GM10266 (cell line): ENCODE results near the gene NALCN.

Experiments used
- DNase-seq: peaks from one replicate; pipeline ENCODE4 v3.0.0; 2012; ENCODE audit errors: extremely low spot score
- CTCF ChIP-seq: IDR thresholded peaks from 2 replicates; pipeline ENCODE4 v1.5.1; 2012; ENCODE audit warnings: mild to moderate bottlenecking, low read depth; ENCODE audit not compliant: control insufficient read depth, insufficient read depth; ENCODE audit errors: missing control alignments

The NALCN gene

GRCh38 chr13:101343128-101343787 lies 73.0 kb downstream of the NALCN start:
- no peak for TF ChIP-seq CTCF
- DNase-seq = no peak

- no peak for TF ChIP-seq CTCF
- DNase-seq = no peak
These were observed 74.8 kb downstream of the NALCN start for GRCh38 chr13:101341464-101341863.

DNA sequence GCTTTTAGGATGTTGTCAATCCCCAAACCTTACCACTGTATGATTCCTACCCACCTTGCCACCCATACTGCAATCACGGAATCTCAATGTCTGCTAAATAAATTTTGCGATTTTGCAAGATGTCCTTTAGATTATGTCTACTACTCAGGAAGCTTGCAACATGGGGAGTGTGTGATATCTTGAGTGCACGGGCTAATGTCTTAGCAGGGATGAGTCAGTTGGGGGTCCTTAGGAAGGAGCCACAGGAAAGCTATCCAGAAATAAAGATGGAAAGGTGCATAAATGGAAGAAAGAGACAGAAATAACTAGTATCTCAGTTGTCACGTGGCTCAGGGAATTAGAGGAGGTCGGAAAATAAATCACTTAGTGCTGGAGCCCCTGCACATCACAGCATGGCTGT lies 77.1 kb downstream of the NALCN start:
- TF ChIP-seq CTCF = no peak
- no peak for DNase-seq

GRCh38 chr13:101332583-101332982 lies 83.7 kb downstream of the NALCN start:
- no peak for DNase-seq
- no peak for TF ChIP-seq CTCF

DNA sequence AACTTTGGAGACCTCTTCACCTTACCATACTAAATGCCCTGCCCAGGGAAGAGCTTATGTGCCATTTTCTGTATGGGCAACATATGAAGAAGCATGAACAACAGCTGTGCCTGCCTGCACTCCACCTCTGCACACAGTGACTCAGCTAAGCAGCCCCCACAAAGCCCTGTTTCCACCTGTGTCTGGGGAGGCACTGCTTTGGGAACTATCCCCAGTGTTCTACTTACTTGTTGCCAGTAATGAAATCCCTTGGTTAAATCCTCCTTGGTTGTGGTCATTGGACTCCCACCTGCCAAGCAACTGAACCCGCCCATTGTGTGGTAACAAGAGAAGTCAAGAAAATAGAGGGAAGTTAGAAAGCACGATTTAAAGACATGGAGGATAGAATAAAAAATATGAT lies 84.6 kb downstream of the NALCN start:
- DNase-seq = no peak
- TF ChIP-seq CTCF = no peak

DNA sequence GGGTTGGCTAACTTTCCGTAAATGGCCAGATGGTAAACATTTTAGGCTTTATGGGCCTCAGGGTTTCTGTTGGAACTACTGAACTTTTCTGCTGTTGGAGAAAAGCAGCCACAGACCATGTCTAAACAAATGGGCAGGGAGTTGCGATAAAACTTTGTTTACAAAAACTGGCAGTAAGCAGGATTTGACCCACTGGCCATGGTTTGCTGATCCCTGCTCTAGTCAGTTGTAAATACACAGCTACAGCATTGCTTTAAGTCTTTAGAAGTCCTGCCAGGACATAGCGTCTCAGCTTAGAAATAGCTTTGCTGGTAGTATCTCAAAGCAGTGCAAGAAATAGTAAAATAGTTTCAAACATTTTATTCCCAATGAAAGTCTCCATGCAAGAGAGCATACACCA lies 88.4 kb downstream of the NALCN start:
- no peak for TF ChIP-seq CTCF
- DNase-seq = no peak

DNA sequence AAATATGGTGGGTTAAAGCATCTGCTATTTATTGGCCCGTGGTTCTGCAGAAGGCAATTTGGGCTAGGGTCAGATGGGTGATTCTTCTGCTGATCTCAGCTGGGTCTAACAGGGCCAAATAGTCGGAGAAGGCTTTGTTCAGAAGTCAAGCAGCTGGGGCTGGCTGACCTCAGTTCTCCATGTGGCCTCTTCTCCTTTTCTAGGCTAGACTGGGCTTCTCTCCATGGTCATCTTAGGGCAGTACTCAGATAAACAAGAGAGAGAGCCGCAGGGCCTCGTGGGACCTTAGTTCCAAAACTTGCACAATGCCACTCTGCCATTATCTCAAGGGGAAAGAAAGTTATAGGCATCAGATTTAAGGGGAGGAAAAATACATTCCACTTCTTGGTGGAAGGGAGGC lies 89.6 kb downstream of the NALCN start:
- no peak for TF ChIP-seq CTCF
- DNase-seq = no peak
